Measurements from ENCODE around the gene HOOK1.

HOOK1 gene

DNA sequence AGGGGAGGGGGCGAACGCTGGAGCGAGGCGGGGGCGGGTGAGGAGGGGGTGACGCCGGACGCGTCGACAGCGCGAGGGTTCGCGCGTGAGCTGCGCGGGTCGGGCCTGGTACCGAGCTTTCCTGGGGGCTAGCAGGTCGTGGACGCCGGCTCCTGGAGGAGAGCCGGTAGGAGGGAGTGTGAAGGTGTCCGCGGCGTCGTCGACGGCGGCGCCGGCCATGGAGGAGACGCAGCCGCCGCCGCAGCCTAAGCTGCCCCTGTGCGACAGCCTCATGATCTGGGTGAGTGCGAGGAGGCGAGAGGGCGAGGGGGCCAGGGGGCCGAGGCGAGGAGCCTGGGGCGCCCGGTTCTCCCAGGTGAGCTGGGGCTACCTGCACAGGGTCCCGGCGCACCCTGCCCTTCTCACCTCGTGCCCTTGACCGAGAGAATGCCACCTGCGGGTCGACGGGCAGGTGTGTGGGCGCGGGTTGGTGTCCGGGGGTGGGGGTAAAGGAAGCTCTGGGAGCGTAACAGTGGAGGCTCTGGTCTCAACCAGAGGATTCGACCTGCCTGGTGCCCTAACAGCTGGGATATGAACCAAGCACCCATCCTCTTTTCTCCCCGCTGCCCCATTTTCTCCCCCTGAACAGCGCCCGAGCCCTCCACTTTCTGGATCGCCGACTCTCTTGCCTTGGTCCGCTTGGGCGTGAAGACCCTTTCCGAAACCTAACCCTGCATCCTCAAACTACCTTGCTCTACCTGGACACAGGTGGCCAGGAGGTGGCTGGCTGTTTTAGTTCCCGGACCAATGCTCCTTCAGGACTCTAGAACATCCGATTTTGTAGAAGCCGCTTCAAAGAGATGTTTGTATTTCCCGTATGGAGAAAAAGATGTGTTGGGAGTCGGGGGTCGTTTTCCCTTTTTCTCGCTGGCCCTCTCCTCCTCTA, at the start of gene HOOK1:
Gene HOOK1, plus strand, starts transcription at position 49 of the 925 bp plus-strand sequence. Its CDS starts 169 bp downstream, at position 218.
- Histone ChIP-seq H3K4me3 (ENCODE audit: low read length, poor library complexity, severe bottlenecking) (no peak within 1 kb of the TSS), H3K4me2 (ENCODE audit: low read depth, low read length, poor library complexity, severe bottlenecking) (no peak within 1 kb of the TSS)
- no peak for TF ChIP-seq EZH2phosphoT487 (IDR thresholded peaks at IDR 0.05; ENCODE audit: borderline replicate concordance)
- TF ChIP-seq, protein P1, sequence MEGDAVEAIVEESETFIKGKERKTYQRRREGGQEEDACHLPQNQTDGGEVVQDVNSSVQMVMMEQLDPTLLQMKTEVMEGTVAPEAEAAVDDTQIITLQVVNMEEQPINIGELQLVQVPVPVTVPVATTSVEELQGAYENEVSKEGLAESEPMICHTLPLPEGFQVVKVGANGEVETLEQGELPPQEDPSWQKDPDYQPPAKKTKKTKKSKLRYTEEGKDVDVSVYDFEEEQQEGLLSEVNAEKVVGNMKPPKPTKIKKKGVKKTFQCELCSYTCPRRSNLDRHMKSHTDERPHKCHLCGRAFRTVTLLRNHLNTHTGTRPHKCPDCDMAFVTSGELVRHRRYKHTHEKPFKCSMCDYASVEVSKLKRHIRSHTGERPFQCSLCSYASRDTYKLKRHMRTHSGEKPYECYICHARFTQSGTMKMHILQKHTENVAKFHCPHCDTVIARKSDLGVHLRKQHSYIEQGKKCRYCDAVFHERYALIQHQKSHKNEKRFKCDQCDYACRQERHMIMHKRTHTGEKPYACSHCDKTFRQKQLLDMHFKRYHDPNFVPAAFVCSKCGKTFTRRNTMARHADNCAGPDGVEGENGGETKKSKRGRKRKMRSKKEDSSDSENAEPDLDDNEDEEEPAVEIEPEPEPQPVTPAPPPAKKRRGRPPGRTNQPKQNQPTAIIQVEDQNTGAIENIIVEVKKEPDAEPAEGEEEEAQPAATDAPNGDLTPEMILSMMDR (conservative IDR thresholded peaks at IDR 0.05; ENCODE audit: low read length), result no peak

DNA sequence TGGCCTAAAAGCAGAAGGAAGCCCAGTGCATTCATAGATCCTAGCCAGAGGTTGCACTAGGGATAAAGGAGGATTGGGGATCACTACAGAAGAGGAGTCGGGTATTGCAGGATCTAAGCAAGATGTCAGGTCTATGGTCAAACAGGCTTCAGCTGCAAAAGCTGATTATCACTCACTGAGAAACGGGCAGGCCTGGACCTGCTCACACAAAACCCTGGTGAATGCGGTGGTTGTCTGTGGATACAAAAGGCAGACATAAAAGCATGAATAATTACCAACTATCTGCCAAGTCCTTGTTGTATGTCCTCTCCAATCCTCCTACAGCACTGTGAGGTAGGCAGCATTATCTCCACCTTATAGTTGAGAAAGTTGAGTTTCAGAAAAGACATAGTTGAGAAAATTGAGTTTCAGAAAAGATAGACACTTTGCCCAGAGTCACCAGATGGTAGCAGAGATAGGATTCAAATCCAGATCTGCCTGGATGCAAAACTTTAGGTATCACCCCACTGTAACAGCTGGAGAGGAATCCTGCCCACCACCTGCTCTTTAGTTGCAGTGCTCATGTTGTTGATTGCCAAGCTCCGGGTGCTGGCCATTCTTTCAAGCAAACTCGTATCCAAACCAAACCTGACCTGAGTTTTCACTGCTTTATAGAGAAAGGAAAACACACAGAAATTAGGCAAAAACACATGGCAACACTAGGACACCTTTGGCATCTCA, 49.6 kb upstream of the HOOK1 start:
- H3K9me3 ChIP-seq (ENCODE audit: insufficient read depth, low read depth, low read length), result no peaks in the 10 kb centered on the region
- no peak overlapping the region for H2AFZ ChIP-seq (ENCODE audit: low read length)
- no peak overlapping the region for H3K4me2 ChIP-seq (ENCODE audit: low read depth, low read length, poor library complexity, severe bottlenecking)
- peaks cover 12% of the 10 kb centered on the region for H3K4me1 ChIP-seq (ENCODE audit: insufficient read depth, low read length, poor library complexity, severe bottlenecking)
- H3K9ac ChIP-seq (ENCODE audit: low read depth, low read length, poor library complexity, severe bottlenecking), result no peak overlapping the region
- H4K20me1 ChIP-seq (ENCODE audit: insufficient read depth, low read length, poor library complexity, severe bottlenecking), result no peaks in the 10 kb centered on the region
- H3K4me3 ChIP-seq (ENCODE audit: low read length, poor library complexity, severe bottlenecking), result no peak overlapping the region
- no peaks in the 10 kb centered on the region for H3K9me2 ChIP-seq (replicated peaks; ENCODE audit: low read depth, low read length)
- H3K36me3 ChIP-seq (ENCODE audit: insufficient read depth, low read length), result no peaks in the 10 kb centered on the region
- TF ChIP-seq, protein P1 (conservative IDR thresholded peaks at IDR 0.05; ENCODE audit: low read length), result no peak
- no peak for TF ChIP-seq EZH2phosphoT487 (IDR thresholded peaks at IDR 0.05; ENCODE audit: borderline replicate concordance)
- no peaks in the 10 kb centered on the region for H3K27me3 ChIP-seq (ENCODE audit: insufficient read depth, low read length, poor library complexity, severe bottlenecking)
- H3F3A ChIP-seq (ENCODE audit: low read depth), result no peaks in the 10 kb centered on the region
- no peaks in the 10 kb centered on the region for H3K79me2 ChIP-seq (ENCODE audit: insufficient read depth, low read length)

More for the DNA sequence above, at the start of gene HOOK1:
- H4K20me1 ChIP-seq (ENCODE audit: insufficient read depth, low read length, poor library complexity, severe bottlenecking), result no peaks in the 10 kb centered on the region
- no peak within 1 kb of the TSS for H3K9ac ChIP-seq (ENCODE audit: low read depth, low read length, poor library complexity, severe bottlenecking)
- no peaks in the 10 kb centered on the region for H3F3A ChIP-seq (ENCODE audit: low read depth)
- H3K27me3 ChIP-seq (ENCODE audit: insufficient read depth, low read length, poor library complexity, severe bottlenecking), result no peaks in the 10 kb centered on the region
- H3K9me2 ChIP-seq (replicated peaks; ENCODE audit: low read depth, low read length), result no peaks in the 10 kb centered on the region
- H3K36me3 ChIP-seq (ENCODE audit: insufficient read depth, low read length), result no peaks in the 10 kb centered on the region
- no peaks in the 10 kb centered on the region for H3K79me2 ChIP-seq (ENCODE audit: insufficient read depth, low read length)
- no peaks in the 10 kb centered on the region for H3K4me1 ChIP-seq (ENCODE audit: insufficient read depth, low read length, poor library complexity, severe bottlenecking)
- no peaks in the 10 kb centered on the region for H3K9me3 ChIP-seq (ENCODE audit: insufficient read depth, low read depth, low read length)
- no peak within 1 kb of the TSS for H2AFZ ChIP-seq (ENCODE audit: low read length)

DNA sequence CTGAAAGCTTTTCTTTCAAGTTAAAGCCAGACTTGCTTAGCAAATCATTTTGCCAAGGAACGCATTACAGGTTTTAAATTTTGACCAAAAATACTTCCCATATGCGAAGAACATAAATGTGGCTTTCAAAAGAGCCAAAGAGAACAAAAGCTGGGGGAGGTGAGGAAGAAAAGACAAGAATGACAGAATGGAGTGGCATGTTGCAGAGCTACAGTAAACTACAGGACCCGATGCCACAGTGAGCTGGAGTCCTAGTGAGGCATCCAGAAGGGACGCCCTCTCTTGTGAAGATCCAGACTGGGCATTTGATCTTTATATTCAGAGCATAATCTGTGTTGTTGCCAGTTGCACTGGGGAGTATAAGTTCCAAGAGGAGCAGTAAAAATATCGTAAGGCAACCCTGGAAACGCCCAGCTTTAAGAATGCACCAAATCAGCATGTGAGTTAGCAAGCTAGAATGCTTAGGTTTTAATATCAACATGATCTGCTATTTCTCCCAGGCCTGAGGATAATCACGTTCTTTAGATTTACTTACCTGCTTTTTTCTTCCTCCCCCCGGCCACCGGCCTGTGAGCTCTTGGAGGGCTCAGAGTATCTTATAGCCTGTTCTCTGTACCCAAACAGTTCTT, 48.4 kb upstream of the HOOK1 start:
- H3F3A ChIP-seq (ENCODE audit: low read depth), result no peaks in the 10 kb centered on the region
- no peaks in the 10 kb centered on the region for H3K9me2 ChIP-seq (replicated peaks; ENCODE audit: low read depth, low read length)
- H3K9me3 ChIP-seq (ENCODE audit: insufficient read depth, low read depth, low read length), result no peaks in the 10 kb centered on the region
- H3K4me3 ChIP-seq (ENCODE audit: low read length, poor library complexity, severe bottlenecking), result no peak overlapping the region
- H4K20me1 ChIP-seq (ENCODE audit: insufficient read depth, low read length, poor library complexity, severe bottlenecking), result no peaks in the 10 kb centered on the region
- H3K4me1 ChIP-seq (ENCODE audit: insufficient read depth, low read length, poor library complexity, severe bottlenecking), result peaks cover 12% of the 10 kb centered on the region
- H3K4me2 ChIP-seq (ENCODE audit: low read depth, low read length, poor library complexity, severe bottlenecking), result no peak overlapping the region
- no peaks in the 10 kb centered on the region for H3K79me2 ChIP-seq (ENCODE audit: insufficient read depth, low read length)
- no peaks in the 10 kb centered on the region for H3K27me3 ChIP-seq (ENCODE audit: insufficient read depth, low read length, poor library complexity, severe bottlenecking)
- TF ChIP-seq, protein P1 (conservative IDR thresholded peaks at IDR 0.05; ENCODE audit: low read length), result no peak
- no peak for TF ChIP-seq EZH2phosphoT487 (IDR thresholded peaks at IDR 0.05; ENCODE audit: borderline replicate concordance)
- H3K36me3 ChIP-seq (ENCODE audit: insufficient read depth, low read length), result no peaks in the 10 kb centered on the region
- no peak overlapping the region for H2AFZ ChIP-seq (ENCODE audit: low read length)
- no peak overlapping the region for H3K9ac ChIP-seq (ENCODE audit: low read depth, low read length, poor library complexity, severe bottlenecking)

All from Loucy (cell line).